K562 (cell line): ENCODE measurements around the gene HPS5. TPM values are rescaled to one million over a fixed set of nuclear protein-coding genes. Genes with fewer than 3 reads are reported as not detected.

Experiments
- CREB1 ChIP-seq, 2 experiments: sonication (generic) in 1 of 2; formaldehyde crosslinking in 1 of 2; IDR thresholded peaks; 2 replicates each; pipeline versions ENCODE4 v1.6.1 to v1.8.0; 2012 to 2022; ENCODE audit warnings: inconsistent platforms in 1 of 2, mild to moderate bottlenecking in 1 of 2, missing genetic modification reagents in 1 of 2, moderate library complexity in 1 of 2
- JUN ChIP-seq, 2 experiments: sonication (generic) in 1 of 2; formaldehyde crosslinking in 1 of 2; IDR thresholded peaks; 2 replicates each; pipeline versions ENCODE4 v1.6.1 to v1.8.0; 2012 to 2022; ENCODE audit warnings: borderline replicate concordance in 2 of 2, mild to moderate bottlenecking in 2 of 2, improper control_type of control experiment in 1 of 2, low read depth in 1 of 2, low read length in 1 of 2, missing genetic modification reagents in 1 of 2
- MAFK ChIP-seq: IDR thresholded peaks from 2 replicates; pipeline ENCODE4 v1.6.1; 2011; ENCODE audit warnings: low read length, improper control_type of control experiment
- MBD1 ChIP-seq: fragments of 250-450 bp; sonication (Bioruptor Pico); IDR thresholded peaks from 2 replicates; pipeline ENCODE4 v1.8.0; 2022; ENCODE audit warnings: inconsistent platforms
- SIN3A ChIP-seq, 2 experiments: fragments of 150-350 bp in 1 of 2; IDR thresholded peaks; 2 replicates each; pipeline ENCODE4 v1.6.1; 2011 to 2016; ENCODE audit warnings: borderline replicate concordance in 2 of 2, low read depth in 2 of 2, low read length in 2 of 2, mild to moderate bottlenecking in 2 of 2, moderate library complexity in 2 of 2; ENCODE audit not compliant: control insufficient read depth in 1 of 2
- SIRT6 ChIP-seq: IDR thresholded peaks from one replicate; pipeline ENCODE4 v1.6.1; 2012; ENCODE audit warnings: low read depth, mild to moderate bottlenecking, control low read depth, inconsistent platforms, low read length, moderate library complexity
- SREBF2 ChIP-seq: sonication (generic); formaldehyde crosslinking; IDR thresholded peaks from 2 replicates; pipeline ENCODE4 v1.4.0; 2020; ENCODE audit warnings: mild to moderate bottlenecking, missing genetic modification reagents
- WHSC1 ChIP-seq: IDR thresholded peaks from one replicate; pipeline ENCODE4 v1.6.1; 2012; ENCODE audit warnings: low read length, control low read depth, inconsistent platforms
- ZMIZ1 ChIP-seq, 2 experiments: fragments of 150-350 bp in 1 of 2; IDR thresholded peaks; 2 replicates each; pipeline ENCODE4 v1.6.1; 2012 to 2016; ENCODE audit warnings: low read depth in 2 of 2, low read length in 2 of 2, mild to moderate bottlenecking in 1 of 2, moderate library complexity in 1 of 2
- ZNF217 ChIP-seq: sonication (generic); formaldehyde crosslinking; IDR thresholded peaks from 2 replicates; pipeline ENCODE4 v1.8.0; 2022; ENCODE audit warnings: mild to moderate bottlenecking, missing genetic modification reagents
- ZNF318 ChIP-seq, 2 experiments: fragments of 450-650 bp; IDR thresholded peaks; 2 replicates each; pipeline ENCODE4 v1.6.1; 2016; ENCODE audit warnings: mild to moderate bottlenecking in 2 of 2, borderline replicate concordance in 1 of 2, low read depth in 1 of 2, moderate library complexity in 1 of 2
- polyA plus RNA-seq, 8 experiments: library from polyadenylated mRNA; depleted of rRNA in 4 of 8; stranded (reverse) in 5 of 8; unstranded in 3 of 8; fragments of >200 nt; fragmentation: Nextera tagmentation in 2 of 8; fragmentation: Illumina TruSeq in 1 of 8; extraction: Ambion mirVana in 2 of 8; extraction: Trizol in 1 of 8; gene quantifications; 2 replicates each; pipeline versions ENCODE4 v1.2.1 to v1.2.3, GENCODE V29; 2011 to 2014; ENCODE audit warnings: inconsistent platforms in 1 of 8, missing spikeins in 1 of 8
- total RNA-seq, 7 experiments: library from RNA; depleted of rRNA in 6 of 7; stranded (reverse); fragments of >200 nt in 6 of 7; fragmentation: Illumina TruSeq in 2 of 7; extraction: Trizol in 2 of 7; gene quantifications; 2 replicates each; pipeline versions ENCODE4 v1.2.1 to v1.2.3, GENCODE V29; 2011 to 2021; ENCODE audit warnings: low replicate concordance in 1 of 7

The HPS5 gene
- total and polyA plus RNA-seq, 9 of the 15 experiments (the other 6 are each of a cell fraction or from before 2014, with no cell fraction given) = 12.2 to 28.1 (median 16.8) TPM

GRCh38 chr11:18321969-18322711, at the start of gene HPS5, which contains the start of gene GTF2H1 (continued):
- TF ChIP-seq MBD1 (CRISPR knock-in tag) (no peak), ZNF217 (CRISPR knock-in tag) (no peak), ZNF318 (IDR thresholded peaks at IDR 0.05; ENCODE audit: borderline replicate concordance in 1 of 2, low read depth in 1 of 2) (peak in 1 of 2 experiments; percentile 81; a peak in 2 of 4 replicates), SIN3A (IDR thresholded peaks at IDR 0.05; ENCODE audit: borderline replicate concordance in 2 of 2, control insufficient read depth in 1 of 2, low read depth in 2 of 2, low read length in 2 of 2) (peak in 1 of 2 experiments; percentile 88; a peak in 2 of 4 replicates), SREBF2 (CRISPR knock-in tag) (no peak), CREB1 (IDR thresholded peaks at IDR 0.05) (peak; percentile 97), CREB1 (CRISPR knock-in tag; IDR thresholded peaks at IDR 0.05) (peak; percentile 98), ZMIZ1 (IDR thresholded peaks at IDR 0.05; ENCODE audit: low read depth in 2 of 2, low read length in 2 of 2) (0 out of 4 replicates have a peak, but pooled peaks of 1 of the 2 experiments have one; percentile 10), MAFK (no peak), JUN (IDR thresholded peaks at IDR 0.05; ENCODE audit: borderline replicate concordance, low read depth, low read length) (peak; percentile 82), JUN (CRISPR knock-in tag; IDR thresholded peaks at IDR 0.05; ENCODE audit: borderline replicate concordance) (peak; percentile 93; the same call in 1 of the 2 replicates), SIRT6 (no peak), WHSC1 (no peak)
